GM21515 (cell line): ENCODE measurements around the gene REXO4.

Source experiments
- ATAC-seq: cut with Tn5 transposase; IDR thresholded peaks from one replicate; pipeline ENCODE4 v1.9.1; 2021; ENCODE audit not compliant: unreplicated experiment

The REXO4 gene

DNA sequence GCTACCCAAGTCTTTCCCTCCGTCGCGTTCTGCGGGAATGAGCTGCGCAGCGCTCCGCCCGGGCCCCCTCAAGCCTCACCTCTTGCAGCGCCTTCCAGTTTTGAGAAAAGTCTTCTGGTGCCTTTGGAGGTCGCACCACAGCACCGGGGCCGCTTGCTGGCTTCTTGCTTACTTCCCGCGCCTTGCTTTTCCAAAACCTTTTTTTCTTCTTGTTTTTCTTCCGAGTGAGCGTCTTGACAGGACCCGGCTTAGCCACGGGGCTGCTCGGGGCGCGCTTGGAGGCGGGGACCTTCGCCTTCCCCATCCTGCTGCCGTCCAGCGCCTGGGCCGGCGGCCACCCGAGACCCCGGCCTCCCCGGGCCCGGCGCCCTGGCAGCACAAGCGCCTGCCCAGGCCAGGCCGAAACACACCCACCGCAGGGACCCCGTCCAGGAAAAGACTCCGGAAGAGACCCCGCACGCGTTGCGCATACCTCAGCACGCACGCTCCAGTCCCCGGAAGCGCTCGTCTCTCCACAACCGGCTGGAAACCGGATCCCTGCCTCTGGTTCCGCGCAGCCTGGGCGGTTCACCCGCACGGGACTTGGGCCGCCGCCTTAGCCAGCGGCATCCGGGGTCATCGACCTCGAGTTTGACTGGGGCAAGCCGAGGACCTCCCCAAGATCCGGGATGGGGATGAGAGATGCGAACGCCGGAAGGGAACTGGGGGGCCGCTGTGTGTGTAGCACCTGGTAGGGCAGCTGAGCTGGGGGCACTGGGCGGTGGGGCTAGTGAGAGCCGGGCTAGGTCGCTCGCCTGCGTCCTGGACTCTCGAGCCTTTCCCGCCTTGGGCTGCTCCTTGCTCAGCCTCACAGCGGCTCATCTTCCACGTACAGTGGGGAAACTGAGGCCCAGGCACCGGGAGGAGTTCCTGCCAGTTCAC is at the start of gene REXO4:
TSS of gene REXO4 (minus strand) at position 470 of the 921 bp plus-strand sequence. CDS start at position 304, 166 bp downstream.
- ATAC-seq: peak; percentile 58

DNA sequence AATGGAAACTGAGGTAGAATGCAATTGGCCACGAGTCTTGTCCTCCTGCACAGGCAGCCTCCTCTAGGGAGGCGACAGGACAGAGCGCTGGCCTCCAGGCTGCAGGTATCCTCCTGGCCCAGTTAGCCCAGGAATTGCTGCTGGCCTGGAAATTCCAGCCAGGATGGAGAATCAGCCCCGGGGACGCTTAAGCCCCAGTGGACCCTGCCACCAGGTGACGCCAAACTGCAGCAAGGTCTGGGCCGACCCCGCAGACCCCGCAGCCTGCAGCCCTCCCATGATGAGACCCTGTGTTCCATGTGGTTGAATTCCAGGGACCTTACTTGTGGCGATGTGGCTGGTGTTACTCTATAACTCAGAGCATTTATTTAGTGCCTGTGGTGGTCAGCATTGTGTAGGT is 49.3 kb upstream of the REXO4 start:
- no peak for ATAC-seq

DNA sequence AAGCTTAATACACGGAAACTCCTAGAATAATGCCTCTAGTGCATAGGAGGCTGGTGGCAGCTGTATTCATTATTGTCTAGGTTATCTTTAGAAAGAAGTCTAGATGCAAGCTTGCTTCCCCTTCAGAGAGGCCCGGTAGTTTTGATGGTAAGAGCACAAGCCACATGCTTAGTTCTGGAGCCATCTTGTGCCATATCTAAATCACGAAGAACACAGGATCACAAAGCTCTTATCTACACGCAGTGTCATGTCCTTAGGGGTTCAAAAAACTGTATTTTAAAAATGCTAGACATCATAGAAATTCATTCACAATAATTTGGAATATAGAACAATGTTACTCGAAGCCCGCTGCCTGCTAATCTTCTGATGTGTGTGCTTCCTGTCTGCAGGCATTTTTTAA is 48.2 kb upstream of the REXO4 start:
- no peak for ATAC-seq

- no peak for ATAC-seq
Observed at GRCh38 chr9:133464638-133465037, 46.8 kb upstream of the REXO4 start.

DNA sequence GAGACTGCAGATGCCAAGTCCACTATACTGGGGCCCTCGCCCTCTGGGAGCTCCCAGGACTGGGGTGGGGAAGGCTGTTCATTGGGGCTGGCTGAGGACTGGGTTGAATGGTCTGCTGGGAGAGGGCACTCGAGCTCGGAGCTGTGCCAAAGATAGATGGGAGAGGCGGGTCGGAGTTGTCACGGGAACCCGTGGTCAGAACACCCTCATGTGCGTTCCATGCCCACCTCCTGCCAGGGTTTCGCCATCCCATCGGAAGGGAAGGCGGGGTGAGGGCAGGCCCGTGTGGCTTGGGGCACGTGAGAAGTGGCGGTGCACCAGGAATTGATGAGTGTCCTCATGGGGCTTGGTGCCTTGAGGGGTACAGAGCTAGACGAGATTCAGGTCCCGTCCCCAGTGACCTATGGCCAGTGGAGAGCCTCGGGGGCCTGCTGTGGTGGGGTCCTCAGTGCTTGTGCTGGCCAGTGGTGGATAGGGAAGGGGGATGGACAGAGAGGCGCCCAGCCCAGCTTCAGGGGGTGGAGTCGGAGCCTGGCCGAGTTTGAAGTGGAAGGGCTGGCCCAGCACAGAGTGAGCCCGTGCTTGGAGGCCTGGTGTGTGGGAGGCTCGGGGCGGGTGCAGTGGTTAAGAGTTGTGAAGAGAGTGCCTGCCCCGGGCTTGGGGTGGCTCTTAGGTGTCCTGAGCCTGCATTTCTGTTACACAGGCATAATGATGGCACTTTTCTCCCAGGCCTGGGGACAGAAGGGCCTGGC is 46.2 kb upstream of the REXO4 start:
- ATAC-seq: no peak

- ATAC-seq: no peak
Observed at GRCh38 chr9:133463234-133463863, 45.5 kb upstream of the REXO4 start.

DNA sequence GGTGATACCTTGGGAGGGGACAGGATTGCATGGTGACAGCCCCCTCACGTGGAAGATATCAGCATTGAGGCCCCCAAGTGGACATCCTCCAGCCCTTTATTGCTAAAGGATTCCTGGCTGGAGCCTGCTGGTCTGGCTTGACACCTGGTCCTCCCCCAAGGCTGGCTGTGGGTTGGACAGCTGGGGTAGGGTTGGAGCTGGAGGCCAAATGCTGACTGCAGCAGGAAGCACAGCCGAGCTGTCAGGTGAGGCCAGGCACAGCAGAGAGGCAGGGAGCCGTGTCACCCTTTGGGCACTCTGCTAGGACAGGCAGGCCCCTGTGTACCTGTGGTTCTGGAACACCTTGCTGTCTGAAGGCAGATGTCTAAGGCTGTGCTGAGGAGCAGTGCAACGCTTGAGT is 44.2 kb upstream of the REXO4 start:
- no peak for ATAC-seq

DNA sequence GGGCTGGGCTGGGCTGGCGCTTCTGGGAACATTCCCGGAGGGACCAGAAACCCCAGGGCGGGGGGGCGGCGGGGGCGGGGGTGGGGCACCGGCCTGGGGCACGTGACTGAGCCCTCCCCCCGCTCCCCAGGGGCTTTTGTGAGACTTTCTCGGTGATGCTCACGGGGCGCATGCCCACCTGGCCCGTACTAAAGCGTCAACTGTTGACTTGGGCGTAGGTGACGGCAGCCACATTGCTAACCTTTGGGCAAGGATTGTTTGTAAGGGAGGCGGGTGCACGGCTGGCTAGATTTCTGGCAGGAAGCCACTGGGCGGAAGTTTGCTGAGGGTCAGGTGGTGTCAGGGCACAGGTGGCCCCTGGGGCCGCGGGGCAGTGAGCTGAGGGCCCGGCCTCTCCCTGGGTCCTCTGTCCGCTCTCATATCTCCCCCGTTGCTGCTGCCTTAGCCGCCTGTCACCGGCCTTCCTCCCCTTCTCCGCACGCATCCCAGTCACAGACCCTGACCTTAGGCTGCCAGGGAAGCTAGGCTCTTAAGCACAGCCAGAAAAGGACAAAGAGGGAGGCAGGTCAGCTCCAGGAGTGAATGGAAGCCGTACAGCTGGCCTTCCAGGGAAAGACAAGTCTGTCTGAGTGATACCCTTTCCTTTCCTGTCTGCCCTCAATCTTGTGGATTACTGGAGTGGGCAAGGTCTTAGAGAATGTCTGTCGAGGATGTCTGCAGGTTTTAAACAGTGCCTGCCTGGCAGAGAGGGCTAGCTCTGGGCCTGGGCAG is 42.8 kb upstream of the REXO4 start:
- ATAC-seq: peak; percentile 15

DNA sequence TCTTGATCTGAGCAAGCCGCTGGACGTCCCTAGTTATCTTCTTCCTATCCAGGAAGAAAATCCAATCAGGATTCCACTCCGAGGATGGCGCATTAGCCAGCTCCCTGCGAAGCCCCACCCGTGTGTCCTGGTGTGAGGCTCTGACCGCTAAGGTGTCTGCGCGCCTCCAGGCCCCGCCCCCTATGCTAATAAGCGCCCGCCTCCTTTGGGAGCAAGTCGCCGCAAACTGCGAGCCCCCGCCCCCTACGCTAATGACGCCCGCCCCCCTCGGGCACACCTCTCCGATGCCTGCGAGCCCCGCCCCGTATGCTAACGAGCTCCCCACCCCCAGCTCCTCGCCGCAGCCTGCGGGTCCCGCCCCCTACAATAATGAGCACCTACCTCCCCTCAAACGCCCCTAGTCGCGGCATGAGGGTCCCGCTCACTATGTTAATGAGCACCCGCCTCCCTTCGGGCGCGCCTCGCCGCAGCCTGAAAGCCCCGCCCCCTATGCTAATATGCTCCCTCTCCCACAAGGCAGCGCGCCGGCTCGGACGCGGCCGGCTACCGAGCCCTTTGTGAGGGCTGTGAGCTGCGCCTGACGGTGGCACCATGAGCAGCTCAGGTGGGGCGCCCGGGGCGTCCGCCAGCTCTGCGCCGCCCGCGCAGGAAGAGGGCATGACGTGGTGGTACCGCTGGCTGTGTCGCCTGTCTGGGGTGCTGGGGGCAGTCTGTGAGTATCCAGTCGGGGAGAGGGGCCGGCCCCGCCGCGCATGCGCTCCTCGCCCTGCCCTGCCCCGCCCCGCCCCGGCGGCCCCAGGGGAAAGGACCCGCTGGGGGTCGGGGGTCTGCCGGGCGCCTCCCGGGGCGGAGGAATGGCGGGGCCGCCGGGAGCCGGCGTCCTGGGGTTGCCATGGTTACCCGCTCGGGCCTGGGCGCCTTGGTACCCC is 41.9 kb upstream of the REXO4 start, which contains the start of gene CACFD1:
TSS of gene CACFD1 (plus strand) at position 503 of the 929 bp plus-strand sequence. CDS start at position 592, 89 bp downstream.
- peak; percentile 63 for ATAC-seq

GRCh38 chr9:133458643-133459312 is 41.0 kb upstream of the REXO4 start:
- no peak for ATAC-seq

DNA sequence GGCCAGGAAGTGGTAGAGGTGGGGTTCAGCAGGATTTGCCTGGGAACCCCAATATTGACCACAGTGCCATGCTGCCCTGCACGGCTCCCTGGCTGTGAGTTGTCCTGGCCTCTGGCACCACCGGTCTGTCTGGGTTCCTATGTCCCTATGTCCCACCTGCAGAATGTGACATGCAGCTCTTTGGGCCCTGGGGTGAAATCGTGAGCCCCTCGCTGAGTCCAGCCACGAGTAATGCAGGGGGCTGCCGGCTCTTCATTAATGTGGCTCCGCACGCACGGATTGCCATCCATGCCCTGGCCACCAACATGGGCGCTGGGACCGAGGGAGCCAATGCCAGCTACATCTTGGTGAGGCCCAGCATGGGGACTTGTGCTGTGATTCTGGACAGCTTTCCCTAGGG is 39.9 kb upstream of the REXO4 start:
- ATAC-seq: no peak

- no peak for ATAC-seq
Observed at GRCh38 chr9:133457233-133457632, 39.4 kb upstream of the REXO4 start.

DNA sequence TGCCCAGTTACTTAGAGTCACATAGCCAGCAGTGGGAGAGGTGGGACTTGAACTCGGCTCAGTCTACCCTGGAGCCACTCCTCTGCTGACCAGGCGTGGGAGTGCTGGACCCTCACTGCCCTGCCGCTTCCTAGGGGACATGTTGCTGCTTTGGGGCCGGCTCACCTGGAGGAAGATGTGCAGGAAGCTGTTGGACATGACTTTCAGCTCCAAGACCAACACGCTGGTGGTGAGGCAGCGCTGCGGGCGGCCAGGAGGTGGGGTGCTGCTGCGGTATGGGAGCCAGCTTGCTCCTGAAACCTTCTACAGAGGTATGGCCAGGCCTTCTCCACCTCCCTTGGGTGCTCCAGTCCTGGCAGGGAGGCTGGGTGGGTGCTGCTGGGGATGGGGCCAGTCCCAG is 38.6 kb upstream of the REXO4 start:
- ATAC-seq: no peak

DNA sequence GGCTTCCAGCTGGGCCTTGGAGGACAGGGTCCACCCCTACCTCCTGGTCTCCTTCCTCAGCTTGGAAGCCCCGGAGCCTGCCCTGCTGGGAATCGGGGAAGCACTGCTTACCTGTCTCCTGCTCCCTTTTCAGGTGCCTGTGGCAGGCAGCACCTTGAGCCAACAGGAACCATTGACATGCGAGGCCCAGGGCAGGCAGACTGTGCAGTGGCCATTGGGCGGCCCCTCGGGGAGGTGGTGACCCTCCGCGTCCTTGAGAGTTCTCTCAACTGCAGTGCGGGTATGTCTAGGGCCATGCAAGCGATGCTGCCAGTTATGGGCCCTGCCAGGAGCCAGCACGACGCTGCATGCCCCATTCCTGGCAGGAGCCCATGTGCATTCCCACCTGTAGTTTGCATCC is 38.1 kb upstream of the REXO4 start:
- ATAC-seq: no peak

DNA sequence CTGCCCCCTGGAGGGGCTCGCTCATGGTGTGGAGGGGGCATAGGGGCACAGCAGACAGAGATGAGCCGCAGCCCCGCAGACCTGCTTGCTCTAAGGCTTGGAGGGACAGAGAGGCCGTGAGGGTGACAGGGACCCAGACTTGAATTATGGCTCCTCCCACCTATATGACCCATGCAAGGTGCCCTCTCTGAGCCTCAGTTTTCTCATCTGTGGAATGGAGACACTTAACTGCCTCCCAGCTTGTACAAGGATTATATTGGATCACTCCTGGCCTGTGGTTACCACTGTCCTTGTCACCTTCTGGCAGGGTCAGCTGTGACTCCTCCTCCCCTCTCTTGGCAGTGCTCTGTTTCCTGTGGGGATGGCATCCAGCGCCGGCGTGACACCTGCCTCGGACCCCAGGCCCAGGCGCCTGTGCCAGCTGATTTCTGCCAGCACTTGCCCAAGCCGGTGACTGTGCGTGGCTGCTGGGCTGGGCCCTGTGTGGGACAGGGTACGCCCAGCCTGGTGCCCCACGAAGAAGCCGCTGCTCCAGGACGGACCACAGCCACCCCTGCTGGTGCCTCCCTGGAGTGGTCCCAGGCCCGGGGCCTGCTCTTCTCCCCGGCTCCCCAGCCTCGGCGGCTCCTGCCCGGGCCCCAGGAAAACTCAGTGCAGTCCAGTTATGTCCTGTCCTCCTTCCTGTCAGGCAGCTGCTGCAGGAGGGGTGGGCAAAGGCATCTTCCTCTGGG is 37.3 kb upstream of the REXO4 start:
- ATAC-seq: no peak

- ATAC-seq: no peak
Observed at GRCh38 chr9:133454325-133454724, 36.5 kb upstream of the REXO4 start.

DNA sequence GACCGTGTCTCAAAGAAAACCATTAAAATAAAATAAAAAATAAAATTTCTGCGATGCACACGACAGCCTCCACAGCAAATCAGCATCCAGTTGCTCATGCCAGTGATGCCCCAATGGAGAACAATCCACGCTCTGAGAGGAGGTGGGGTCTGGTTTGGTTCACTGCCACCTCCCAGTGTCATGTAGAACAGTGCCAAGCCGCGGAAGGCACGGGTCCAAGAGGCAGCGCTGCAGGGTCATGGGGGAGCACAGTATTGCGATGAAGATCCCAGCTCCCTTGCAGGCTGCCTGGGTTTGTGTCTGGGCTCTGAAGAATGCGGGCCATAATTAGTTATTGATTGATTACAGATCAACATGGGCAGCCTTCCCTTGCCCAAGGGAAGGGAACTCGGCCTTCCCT is 35.8 kb upstream of the REXO4 start:
- ATAC-seq: no peak

GRCh38 chr9:133452562-133452961 is 34.8 kb upstream of the REXO4 start:
- no peak for ATAC-seq
